Neural cell (in vitro differentiated cells): ENCODE data around the gene SRSF2. TPM values are rescaled to one million over a fixed set of nuclear protein-coding genes. Genes with fewer than 3 reads are reported as not detected.

ENCODE experiments used
- H2AFZ ChIP-seq: fragments of 200-600, 300-800 bp; sonication (generic), shearing (Covaris generic); 2 replicates; pipeline ENCODE4 v1.6.0; 2014; ENCODE audit warnings: low read depth, mild to moderate bottlenecking, antibody characterized with exemption, low read length, moderate library complexity
- H3F3A ChIP-seq: fragments of 200-600 bp; shearing (Covaris generic); 2 replicates; pipeline ENCODE4 v1.6.1; 2016; ENCODE audit warnings: mild to moderate bottlenecking, moderate library complexity, mixed read lengths, antibody characterized with exemption, low read length; ENCODE audit not compliant: insufficient read depth, poor library complexity, severe bottlenecking
- H3K27ac ChIP-seq: fragments of 200-600, 300-800 bp; sonication (generic), shearing (Covaris generic); 2 replicates; pipeline ENCODE4 v1.5.1; 2014; ENCODE audit warnings: mild to moderate bottlenecking, low read length, moderate library complexity
- H3K27me3 ChIP-seq: fragments of 300-800, 200-600 bp; sonication (generic), shearing (Covaris generic); 2 replicates; pipeline ENCODE4 v1.6.0; 2014; ENCODE audit warnings: mild to moderate bottlenecking, low read depth, low read length, moderate library complexity; ENCODE audit not compliant: insufficient read depth
- H3K36me3 ChIP-seq: fragments of 300-800, 200-600 bp; sonication (generic), shearing (Covaris generic); 2 replicates; pipeline ENCODE4 v1.5.1; 2014; ENCODE audit warnings: mild to moderate bottlenecking, antibody characterized with exemption, low read length, moderate library complexity; ENCODE audit not compliant: insufficient read depth
- H3K4me2 ChIP-seq: fragments of 300-800, 200-600 bp; sonication (generic), shearing (Covaris generic); 2 replicates; pipeline ENCODE4 v1.6.0; 2014; ENCODE audit warnings: mild to moderate bottlenecking, low read length
- H3K4me3 ChIP-seq: fragments of 300-800, 200-600 bp; sonication (generic), shearing (Covaris generic); 2 replicates; pipeline ENCODE4 v1.5.1; 2014; ENCODE audit warnings: mild to moderate bottlenecking, low read length, moderate library complexity
- H3K79me2 ChIP-seq: fragments of 200-600 bp; shearing (Covaris generic); replicated peaks from 2 replicates; pipeline ENCODE4 v1.6.0; 2014; ENCODE audit warnings: mild to moderate bottlenecking, low read length, moderate library complexity; ENCODE audit not compliant: insufficient read depth
- H3K9ac ChIP-seq: fragments of 300-800, 200-600 bp; sonication (generic), shearing (Covaris generic); 2 replicates; pipeline ENCODE4 v1.6.1; 2016; ENCODE audit warnings: mild to moderate bottlenecking, low read length, mixed read lengths
- H3K9me2 ChIP-seq: fragments of 200-600 bp; shearing (Covaris generic); 2 replicates; pipeline ENCODE4 v1.6.1; 2016; ENCODE audit warnings: mild to moderate bottlenecking, low read length, mixed read lengths; ENCODE audit not compliant: insufficient read depth
- H3K9me3 ChIP-seq: fragments of 200-600, 300-800 bp; sonication (generic), shearing (Covaris generic); 2 replicates; pipeline ENCODE4 v1.6.1; 2016; ENCODE audit warnings: mild to moderate bottlenecking, mixed run types, low read length, moderate library complexity, mixed read lengths
- H4K20me1 ChIP-seq: fragments of 200-600 bp; shearing (Covaris generic); 2 replicates; pipeline ENCODE4 v1.6.1; 2016; ENCODE audit warnings: mild to moderate bottlenecking, mixed run types; ENCODE audit not compliant: insufficient read depth
- EP300 ChIP-seq: fragments of 450-650 bp; conservative IDR thresholded peaks from 2 replicates; pipeline ENCODE4 v1.6.1; 2014; ENCODE audit warnings: antibody characterized with exemption, mild to moderate bottlenecking, moderate library complexity; ENCODE audit not compliant: poor library complexity, severe bottlenecking
- EZH2 ChIP-seq: fragments of 200-600, 300-800 bp; shearing (Covaris generic), sonication (generic); IDR thresholded peaks from 2 replicates; pipeline ENCODE4 v1.6.1; 2014; ENCODE audit warnings: antibody characterized with exemption, low read length, borderline replicate concordance, mild to moderate bottlenecking; ENCODE audit not compliant: insufficient read depth, poor library complexity, severe bottlenecking
- MXI1 ChIP-seq: fragments of 450-650 bp; conservative IDR thresholded peaks from 2 replicates; pipeline ENCODE4 v1.6.1; 2014; ENCODE audit warnings: antibody characterized with exemption, mild to moderate bottlenecking; ENCODE audit not compliant: poor library complexity, severe bottlenecking
- POLR2AphosphoS5 ChIP-seq: IDR thresholded peaks from 2 replicates; pipeline ENCODE4 v1.6.1; 2012
- RAD21 ChIP-seq: fragments of 450-650 bp; conservative IDR thresholded peaks from 2 replicates; pipeline ENCODE4 v1.6.1; 2014; ENCODE audit warnings: antibody characterized with exemption, mild to moderate bottlenecking, moderate library complexity
- SMC3 ChIP-seq: fragments of 450-650 bp; conservative IDR thresholded peaks from 2 replicates; pipeline ENCODE4 v1.6.1; 2014; ENCODE audit warnings: antibody characterized with exemption, mild to moderate bottlenecking, moderate library complexity; ENCODE audit not compliant: poor library complexity
- TAF1 ChIP-seq: IDR thresholded peaks from 2 replicates; pipeline ENCODE4 v1.6.1; 2012; ENCODE audit warnings: low read depth
- polyA minus RNA-seq: library from RNA; depleted of rRNA, polyadenylated mRNA; stranded (reverse); fragments of >200 nt; gene quantifications from 2 replicates; pipeline ENCODE4 v1.2.3, GENCODE V29; 2014
- polyA plus RNA-seq: library from polyadenylated mRNA; depleted of rRNA; stranded (reverse); fragments of >200 nt; gene quantifications from 2 replicates; pipeline ENCODE4 v1.2.3, GENCODE V29; 2014
- TF ChIP-seq, protein P1 (sequence below): fragments of 450-650 bp; IDR thresholded peaks from 2 replicates; pipeline ENCODE4 v1.5.1; 2014; ENCODE audit warnings: antibody characterized with exemption, mild to moderate bottlenecking, moderate library complexity; ENCODE audit not compliant: poor library complexity, severe bottlenecking
- TF ChIP-seq, protein P2 (sequence below): IDR thresholded peaks from 2 replicates; pipeline ENCODE4 v1.6.1; 2012; ENCODE audit warnings: borderline replicate concordance

The SRSF2 gene, protein sequence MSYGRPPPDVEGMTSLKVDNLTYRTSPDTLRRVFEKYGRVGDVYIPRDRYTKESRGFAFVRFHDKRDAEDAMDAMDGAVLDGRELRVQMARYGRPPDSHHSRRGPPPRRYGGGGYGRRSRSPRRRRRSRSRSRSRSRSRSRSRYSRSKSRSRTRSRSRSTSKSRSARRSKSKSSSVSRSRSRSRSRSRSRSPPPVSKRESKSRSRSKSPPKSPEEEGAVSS
- polyA plus RNA-seq (350 and 355 TPM in 2 replicates), polyA minus RNA-seq (135 and 143 TPM in 2 replicates)

DNA sequence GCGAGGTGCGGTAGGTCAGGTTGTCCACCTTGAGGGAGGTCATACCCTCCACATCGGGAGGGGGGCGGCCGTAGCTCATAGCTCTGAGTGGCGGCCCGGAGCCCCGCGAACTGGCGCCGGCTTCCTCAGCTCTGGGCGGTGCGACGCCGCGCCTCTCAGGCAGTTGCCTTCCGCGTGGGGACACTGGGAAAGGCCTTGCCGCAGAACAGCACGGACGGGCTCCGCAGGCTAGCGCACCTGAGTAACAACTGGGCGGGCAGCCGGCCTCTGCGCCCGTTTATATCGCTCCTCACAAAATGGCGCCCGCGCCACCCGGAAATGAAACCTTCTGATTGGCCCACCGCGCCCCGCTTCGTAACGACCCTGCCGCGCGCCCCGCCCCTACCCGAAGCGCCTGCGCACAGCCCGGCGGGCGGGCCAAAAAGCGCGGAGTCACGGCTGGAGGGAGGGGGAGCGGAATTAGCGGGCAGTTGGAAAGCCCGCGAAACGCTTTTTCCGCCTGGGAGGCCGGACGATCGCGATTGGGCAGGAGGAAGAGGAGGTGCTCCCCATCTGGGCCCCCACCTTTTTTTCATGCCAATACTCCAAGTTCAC, at the start of gene SRSF2:
TSS of gene SRSF2 (minus strand) at position 250 of the 594 bp plus-strand sequence. CDS start at position 79, 171 bp downstream.
- TF ChIP-seq POLR2AphosphoS5 (peak; percentile 100), MXI1 (peak; percentile 12), EP300 (peak; percentile 48), SMC3 (no peak), EZH2 (no peak), RAD21 (no peak), TAF1 (peak; percentile 99)
- TF ChIP-seq, protein P1, sequence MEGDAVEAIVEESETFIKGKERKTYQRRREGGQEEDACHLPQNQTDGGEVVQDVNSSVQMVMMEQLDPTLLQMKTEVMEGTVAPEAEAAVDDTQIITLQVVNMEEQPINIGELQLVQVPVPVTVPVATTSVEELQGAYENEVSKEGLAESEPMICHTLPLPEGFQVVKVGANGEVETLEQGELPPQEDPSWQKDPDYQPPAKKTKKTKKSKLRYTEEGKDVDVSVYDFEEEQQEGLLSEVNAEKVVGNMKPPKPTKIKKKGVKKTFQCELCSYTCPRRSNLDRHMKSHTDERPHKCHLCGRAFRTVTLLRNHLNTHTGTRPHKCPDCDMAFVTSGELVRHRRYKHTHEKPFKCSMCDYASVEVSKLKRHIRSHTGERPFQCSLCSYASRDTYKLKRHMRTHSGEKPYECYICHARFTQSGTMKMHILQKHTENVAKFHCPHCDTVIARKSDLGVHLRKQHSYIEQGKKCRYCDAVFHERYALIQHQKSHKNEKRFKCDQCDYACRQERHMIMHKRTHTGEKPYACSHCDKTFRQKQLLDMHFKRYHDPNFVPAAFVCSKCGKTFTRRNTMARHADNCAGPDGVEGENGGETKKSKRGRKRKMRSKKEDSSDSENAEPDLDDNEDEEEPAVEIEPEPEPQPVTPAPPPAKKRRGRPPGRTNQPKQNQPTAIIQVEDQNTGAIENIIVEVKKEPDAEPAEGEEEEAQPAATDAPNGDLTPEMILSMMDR: no peak
- TF ChIP-seq, protein P2, sequence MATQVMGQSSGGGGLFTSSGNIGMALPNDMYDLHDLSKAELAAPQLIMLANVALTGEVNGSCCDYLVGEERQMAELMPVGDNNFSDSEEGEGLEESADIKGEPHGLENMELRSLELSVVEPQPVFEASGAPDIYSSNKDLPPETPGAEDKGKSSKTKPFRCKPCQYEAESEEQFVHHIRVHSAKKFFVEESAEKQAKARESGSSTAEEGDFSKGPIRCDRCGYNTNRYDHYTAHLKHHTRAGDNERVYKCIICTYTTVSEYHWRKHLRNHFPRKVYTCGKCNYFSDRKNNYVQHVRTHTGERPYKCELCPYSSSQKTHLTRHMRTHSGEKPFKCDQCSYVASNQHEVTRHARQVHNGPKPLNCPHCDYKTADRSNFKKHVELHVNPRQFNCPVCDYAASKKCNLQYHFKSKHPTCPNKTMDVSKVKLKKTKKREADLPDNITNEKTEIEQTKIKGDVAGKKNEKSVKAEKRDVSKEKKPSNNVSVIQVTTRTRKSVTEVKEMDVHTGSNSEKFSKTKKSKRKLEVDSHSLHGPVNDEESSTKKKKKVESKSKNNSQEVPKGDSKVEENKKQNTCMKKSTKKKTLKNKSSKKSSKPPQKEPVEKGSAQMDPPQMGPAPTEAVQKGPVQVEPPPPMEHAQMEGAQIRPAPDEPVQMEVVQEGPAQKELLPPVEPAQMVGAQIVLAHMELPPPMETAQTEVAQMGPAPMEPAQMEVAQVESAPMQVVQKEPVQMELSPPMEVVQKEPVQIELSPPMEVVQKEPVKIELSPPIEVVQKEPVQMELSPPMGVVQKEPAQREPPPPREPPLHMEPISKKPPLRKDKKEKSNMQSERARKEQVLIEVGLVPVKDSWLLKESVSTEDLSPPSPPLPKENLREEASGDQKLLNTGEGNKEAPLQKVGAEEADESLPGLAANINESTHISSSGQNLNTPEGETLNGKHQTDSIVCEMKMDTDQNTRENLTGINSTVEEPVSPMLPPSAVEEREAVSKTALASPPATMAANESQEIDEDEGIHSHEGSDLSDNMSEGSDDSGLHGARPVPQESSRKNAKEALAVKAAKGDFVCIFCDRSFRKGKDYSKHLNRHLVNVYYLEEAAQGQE: peak; percentile 97
- Histone ChIP-seq H3K36me3 (peaks cover 3% of the 10 kb centered on the region), H3K79me2 (peaks cover 45% of the 10 kb centered on the region), H3K27ac (peak within 1 kb of the TSS; percentile 98), H3K9me3 (no peaks in the 10 kb centered on the region), H2AFZ (peak within 1 kb of the TSS; percentile 88), H3K9me2 (no peaks in the 10 kb centered on the region), H3K27me3 (no peaks in the 10 kb centered on the region), H3F3A (peaks cover 2% of the 10 kb centered on the region), H3K4me3 (peak within 1 kb of the TSS; percentile 93), H3K4me2 (peak within 1 kb of the TSS; percentile 79), H3K9ac (peak within 1 kb of the TSS; percentile 96), H4K20me1 (peaks cover 7% of the 10 kb centered on the region)

DNA sequence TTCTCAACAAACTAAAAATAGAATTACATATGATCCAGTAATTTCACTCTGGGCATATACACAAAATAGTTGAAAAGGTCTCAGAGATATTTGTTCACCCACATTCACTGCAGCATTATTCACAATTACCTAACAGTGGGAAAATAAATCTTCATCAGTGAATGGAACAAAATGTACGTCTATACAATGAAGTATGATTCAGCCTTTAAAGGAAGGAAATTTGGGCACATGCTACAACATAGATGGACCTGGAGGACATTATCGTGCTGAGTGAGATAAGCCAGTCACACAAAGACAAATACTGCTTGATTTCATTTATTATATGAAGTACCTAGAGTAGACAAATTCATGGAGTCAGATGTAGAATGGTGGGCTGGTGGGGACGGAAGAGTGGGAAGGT, 47.8 kb upstream of the SRSF2 start:
- H2AFZ ChIP-seq: no peak overlapping the region
- no peaks in the 10 kb centered on the region for H3F3A ChIP-seq
- no peaks in the 10 kb centered on the region for H3K79me2 ChIP-seq
- no peaks in the 10 kb centered on the region for H3K9me3 ChIP-seq
- H4K20me1 ChIP-seq: no peaks in the 10 kb centered on the region
- no peaks in the 10 kb centered on the region for H3K36me3 ChIP-seq
- H3K4me2 ChIP-seq: no peak overlapping the region
- H3K27me3 ChIP-seq: no peaks in the 10 kb centered on the region
- no peak overlapping the region for H3K4me3 ChIP-seq
- no peaks in the 10 kb centered on the region for H3K9me2 ChIP-seq
- no peak for TF ChIP-seq EZH2
- TF ChIP-seq, protein P2: no peak
- TF ChIP-seq MXI1: no peak
- no peak for TF ChIP-seq EP300
- no peak for TF ChIP-seq POLR2AphosphoS5
- no peak for TF ChIP-seq TAF1
- no peak for TF ChIP-seq RAD21
- TF ChIP-seq, protein P1: no peak
- H3K9ac ChIP-seq: no peak overlapping the region
- H3K27ac ChIP-seq: no peak overlapping the region
